WTC11 (cell line): ENCODE results near the gene FAT4.

Source experiments
- FOXK1 ChIP-seq: sonication (generic); formaldehyde crosslinking; IDR thresholded peaks from 2 replicates; pipeline ENCODE4 v1.8.0; 2022; ENCODE audit warnings: mild to moderate bottlenecking, moderate library complexity, missing genetic modification reagents
- JUN ChIP-seq: sonication (generic); formaldehyde crosslinking; IDR thresholded peaks from 2 replicates; pipeline ENCODE4 v1.8.0; 2023; ENCODE audit warnings: mild to moderate bottlenecking, missing genetic modification reagents
- NFYB ChIP-seq: sonication (generic); formaldehyde crosslinking; conservative IDR thresholded peaks from 2 replicates; pipeline ENCODE4 v1.8.0; 2022; ENCODE audit warnings: low read depth, missing genetic modification reagents
- SP1 ChIP-seq: sonication (generic); formaldehyde crosslinking; conservative IDR thresholded peaks from 2 replicates; pipeline ENCODE4 v1.8.1; 2022; ENCODE audit warnings: missing genetic modification reagents
- TF ChIP-seq, protein P1 (sequence below): fragments of 200-600 bp; IDR thresholded peaks from 2 replicates; pipeline ENCODE4 v1.8.0; 2022; ENCODE audit warnings: antibody characterized with exemption
- TF ChIP-seq, protein P2 (sequence below): sonication (generic); formaldehyde crosslinking; IDR thresholded peaks from 2 replicates; pipeline ENCODE4 v1.8.0; 2022; ENCODE audit warnings: mild to moderate bottlenecking, missing genetic modification reagents
- TF ChIP-seq, protein P3 (sequence below): fragments of 250-450 bp; sonication (Bioruptor Pico); IDR thresholded peaks from 2 replicates; pipeline ENCODE4 v1.9.0; 2021; ENCODE audit warnings: mild to moderate bottlenecking

DNA sequence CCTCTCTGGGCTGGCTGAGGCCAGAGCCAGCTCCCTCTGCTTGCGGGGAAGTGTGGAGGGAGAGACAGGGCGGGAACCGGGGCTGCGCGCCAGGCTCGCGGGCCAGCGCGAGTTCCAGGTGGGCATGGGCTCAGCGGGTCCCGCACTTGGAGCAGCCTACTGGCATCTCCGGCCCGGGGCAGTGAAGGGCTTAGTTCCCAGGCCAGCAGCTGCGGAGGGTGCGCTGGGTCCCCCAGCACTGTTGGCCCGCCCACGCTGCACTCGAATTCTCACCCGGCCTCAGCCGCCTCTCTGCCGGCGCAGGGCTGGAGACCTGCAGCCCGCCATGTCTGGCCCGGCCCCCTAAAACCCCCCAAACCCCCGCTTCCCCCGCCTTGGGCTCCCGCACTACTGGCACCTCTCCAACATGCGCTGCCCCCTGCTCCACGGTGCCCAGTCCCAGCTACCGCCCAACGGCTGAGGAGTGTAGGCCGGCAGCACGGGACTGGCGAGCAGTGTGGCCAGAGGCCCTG, 33.8 kb upstream of the FAT4 start:
- TF ChIP-seq FOXK1 (CRISPR knock-in tag) (no peak), SP1 (CRISPR knock-in tag) (no peak), NFYB (CRISPR knock-in tag) (no peak), JUN (no peak)
- TF ChIP-seq, protein P1, sequence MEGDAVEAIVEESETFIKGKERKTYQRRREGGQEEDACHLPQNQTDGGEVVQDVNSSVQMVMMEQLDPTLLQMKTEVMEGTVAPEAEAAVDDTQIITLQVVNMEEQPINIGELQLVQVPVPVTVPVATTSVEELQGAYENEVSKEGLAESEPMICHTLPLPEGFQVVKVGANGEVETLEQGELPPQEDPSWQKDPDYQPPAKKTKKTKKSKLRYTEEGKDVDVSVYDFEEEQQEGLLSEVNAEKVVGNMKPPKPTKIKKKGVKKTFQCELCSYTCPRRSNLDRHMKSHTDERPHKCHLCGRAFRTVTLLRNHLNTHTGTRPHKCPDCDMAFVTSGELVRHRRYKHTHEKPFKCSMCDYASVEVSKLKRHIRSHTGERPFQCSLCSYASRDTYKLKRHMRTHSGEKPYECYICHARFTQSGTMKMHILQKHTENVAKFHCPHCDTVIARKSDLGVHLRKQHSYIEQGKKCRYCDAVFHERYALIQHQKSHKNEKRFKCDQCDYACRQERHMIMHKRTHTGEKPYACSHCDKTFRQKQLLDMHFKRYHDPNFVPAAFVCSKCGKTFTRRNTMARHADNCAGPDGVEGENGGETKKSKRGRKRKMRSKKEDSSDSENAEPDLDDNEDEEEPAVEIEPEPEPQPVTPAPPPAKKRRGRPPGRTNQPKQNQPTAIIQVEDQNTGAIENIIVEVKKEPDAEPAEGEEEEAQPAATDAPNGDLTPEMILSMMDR: no peak
- TF ChIP-seq, protein P2, sequence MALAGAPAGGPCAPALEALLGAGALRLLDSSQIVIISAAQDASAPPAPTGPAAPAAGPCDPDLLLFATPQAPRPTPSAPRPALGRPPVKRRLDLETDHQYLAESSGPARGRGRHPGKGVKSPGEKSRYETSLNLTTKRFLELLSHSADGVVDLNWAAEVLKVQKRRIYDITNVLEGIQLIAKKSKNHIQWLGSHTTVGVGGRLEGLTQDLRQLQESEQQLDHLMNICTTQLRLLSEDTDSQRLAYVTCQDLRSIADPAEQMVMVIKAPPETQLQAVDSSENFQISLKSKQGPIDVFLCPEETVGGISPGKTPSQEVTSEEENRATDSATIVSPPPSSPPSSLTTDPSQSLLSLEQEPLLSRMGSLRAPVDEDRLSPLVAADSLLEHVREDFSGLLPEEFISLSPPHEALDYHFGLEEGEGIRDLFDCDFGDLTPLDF (CRISPR knock-in tag): no peak
- TF ChIP-seq, protein P3, sequence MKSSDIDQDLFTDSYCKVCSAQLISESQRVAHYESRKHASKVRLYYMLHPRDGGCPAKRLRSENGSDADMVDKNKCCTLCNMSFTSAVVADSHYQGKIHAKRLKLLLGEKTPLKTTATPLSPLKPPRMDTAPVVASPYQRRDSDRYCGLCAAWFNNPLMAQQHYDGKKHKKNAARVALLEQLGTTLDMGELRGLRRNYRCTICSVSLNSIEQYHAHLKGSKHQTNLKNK (CRISPR knock-in tag): no peak
